Inflammatory macrophage treated with lipopolysaccharide for 1 hour (primary cell): ENCODE measurements around the gene UMODL1.
"Not testable (repeated sequence)": the region's sequence is repeated elsewhere in the genome, so short reads cannot be mapped to it uniquely, and the experiment has no call there.

Experiments
- DNase-seq, 2 donors: peaks; one replicate each; pipeline ENCODE4 v3.0.0-alpha.2; 2020 to 2022

The UMODL1 gene

GRCh38 chr21:42172596-42173483 lies 101.7 kb downstream of the UMODL1 start:
- no peak for DNase-seq

- DNase-seq: no peak
Observed at GRCh38 chr21:42174173-42174572, 103.1 kb downstream of the UMODL1 start.

GRCh38 chr21:42175110-42175710 lies 104.1 kb downstream of the UMODL1 start:
- DNase-seq: no peak

- DNase-seq: no peak
Observed at GRCh38 chr21:42176859-42177258, 105.7 kb downstream of the UMODL1 start.

- DNase-seq: no peak
Observed at GRCh38 chr21:42179316-42179715, 108.2 kb downstream of the UMODL1 start.

GRCh38 chr21:42180001-42180400 lies 108.9 kb downstream of the UMODL1 start:
- not testable (repeated sequence) for DNase-seq

GRCh38 chr21:42182713-42183371 lies 111.7 kb downstream of the UMODL1 start:
- DNase-seq: no peak

- DNase-seq: no peak
Observed at GRCh38 chr21:42183374-42184266, 112.5 kb downstream of the UMODL1 start.

- no peak for DNase-seq
Observed at GRCh38 chr21:42186591-42186990, 115.5 kb downstream of the UMODL1 start.

GRCh38 chr21:42187976-42188653 lies 117.0 kb downstream of the UMODL1 start:
- peak; percentile 78 to 82 for DNase-seq

- no peak for DNase-seq
Observed at GRCh38 chr21:42188663-42189062, 117.5 kb downstream of the UMODL1 start.

- peak in 1 of 2 donors; percentile 42 for DNase-seq
Observed at GRCh38 chr21:42189431-42189830, 118.3 kb downstream of the UMODL1 start.

GRCh38 chr21:42189860-42190485 lies 118.9 kb downstream of the UMODL1 start:
- DNase-seq: no peak

- no peak for DNase-seq
Observed at GRCh38 chr21:42190486-42190863, 119.4 kb downstream of the UMODL1 start.

- DNase-seq: no peak
Observed at GRCh38 chr21:42191064-42191463, 119.9 kb downstream of the UMODL1 start.

- no peak for DNase-seq
Observed at GRCh38 chr21:42191696-42192595, 120.8 kb downstream of the UMODL1 start.
